Lung (tissue), 12 donors: ENCODE data around the gene ZDHHC3. TPM values are rescaled to one million over a fixed set of nuclear protein-coding genes. Genes with fewer than 3 reads are reported as not detected.
A peak's percentile ranks its signal among the peaks of the same experiment; 100 is the strongest.

Experiments
- ATAC-seq: fragments of 200-7000 bp; cut with Tn5 transposase; one replicate; pipeline ENCODE4 v1.9.1; 2020; ENCODE audit warnings: moderate number of reproducible peaks; ENCODE audit not compliant: insufficient read depth, low FRiP score
- DNase-seq, 3 donors: peaks; one replicate each; pipeline ENCODE4 v3.0.0-alpha.2; 2013 to 2017
- H3K27ac ChIP-seq, 2 donors: one replicate each; pipeline ENCODE4 v1.5.1; 2013; ENCODE audit warnings: mild to moderate bottlenecking in 2 of 2, moderate library complexity in 2 of 2, control low read depth in 1 of 2, inconsistent platforms in 1 of 2, low read depth in 1 of 2, low read length in 1 of 2
- H3K27me3 ChIP-seq, 3 donors: one replicate each; pipeline ENCODE4 v1.5.1; 2013; ENCODE audit warnings: low read length in 2 of 3; ENCODE audit not compliant: control insufficient read depth in 3 of 3, insufficient read depth in 3 of 3
- H3K36me3 ChIP-seq, 4 donors: one replicate each; pipeline ENCODE4 v1.5.1; 2013; ENCODE audit warnings: low read length in 4 of 4, mild to moderate bottlenecking in 1 of 4, moderate library complexity in 1 of 4; ENCODE audit not compliant: control insufficient read depth in 4 of 4, insufficient read depth in 4 of 4
- H3K4me1 ChIP-seq, 5 donors: one replicate each; pipeline ENCODE4 v1.5.1; 2013; ENCODE audit warnings: low read length in 5 of 5, mild to moderate bottlenecking in 2 of 5, moderate library complexity in 1 of 5; ENCODE audit not compliant: control insufficient read depth in 5 of 5, insufficient read depth in 5 of 5
- H3K4me3 ChIP-seq: one replicate; pipeline ENCODE4 v1.5.1; 2013; ENCODE audit warnings: mild to moderate bottlenecking, control low read depth, moderate library complexity
- H3K9ac ChIP-seq, 2 donors: one replicate each; pipeline ENCODE4 v1.5.1; 2013; ENCODE audit warnings: low read length in 2 of 2, control low read depth in 1 of 2; ENCODE audit not compliant: insufficient read depth in 1 of 2
- H3K9me3 ChIP-seq, 4 donors: one replicate each; pipeline ENCODE4 v1.5.1; 2013; ENCODE audit warnings: low read length in 3 of 4, mild to moderate bottlenecking in 1 of 4, moderate library complexity in 1 of 4; ENCODE audit not compliant: control insufficient read depth in 4 of 4, insufficient read depth in 3 of 4
- CTCF ChIP-seq: IDR thresholded peaks from 2 replicates; pipeline ENCODE4 v1.5.1; 2012; ENCODE audit warnings: mild to moderate bottlenecking; ENCODE audit errors: control extremely low read depth, extremely low read depth
- WGBS, 2 donors: extraction: QIAGEN DNeasy Blood & Tissue Kit; methylation state at CpG; one replicate each; pipeline ENCODE4 v1.1.7; 2013; 5-methylcytosine and 5-hydroxymethylcytosine counted together
- polyA plus RNA-seq, 2 donors: library from polyadenylated mRNA; stranded (reverse); fragments of 200-250 nt; gene quantifications; one replicate each; pipeline ENCODE4 v1.2.1, GENCODE V29; 2013
- total RNA-seq, 2 donors: library from RNA; depleted of rRNA in 1 of 2; stranded (reverse); fragments of >200 nt in 1 of 2; gene quantifications; one replicate each; pipeline ENCODE4 v1.2.1, GENCODE V29; 2014 to 2021
- donor health status: control.
- donor health status: control.
- donor health status: Bipolar disorder and iron deficiency.
- donor health status: healthy.
- donor health status: DM: yes; HTN: yes; CAD: no.

Gene ZDHHC3
- total and polyA plus RNA-seq, 4 donors, result 49.8 to 96.2 (median 78.0) TPM

DNA sequence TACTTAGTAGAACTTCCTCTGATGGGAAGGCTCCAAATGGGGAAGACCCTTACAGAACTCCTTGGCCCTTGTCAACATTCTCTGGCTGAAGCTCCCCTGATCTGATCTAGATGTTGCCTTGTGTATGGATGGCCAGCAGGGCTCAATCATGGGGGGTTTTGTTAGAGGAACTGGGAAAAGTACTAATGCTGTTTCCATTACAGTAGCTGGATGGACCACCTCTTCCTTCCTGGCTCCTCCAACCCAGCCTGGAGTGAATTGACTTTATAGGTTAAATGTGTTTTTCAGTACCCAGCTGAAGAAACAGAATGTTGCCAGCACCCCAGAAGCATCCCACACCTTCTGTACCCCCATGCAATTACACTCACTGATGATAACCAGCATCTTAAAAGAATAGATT lies 27.4 kb upstream of the ZDHHC3 start:
- ATAC-seq (no peak), DNase-seq (no peak)
- no peak overlapping the region for H3K9ac ChIP-seq
- peaks cover 10 to 49% (median 34%) of the 10 kb centered on the region in 4 donors for H3K36me3 ChIP-seq
- peak overlapping the region in 1 of 2 donors; percentile 15 for H3K27ac ChIP-seq
- H3K27me3 ChIP-seq, result no peaks in the 10 kb centered on the region
- H3K4me3 ChIP-seq, result no peak overlapping the region
- peaks cover 0 to 10% (median 1%) of the 10 kb centered on the region in 5 donors for H3K4me1 ChIP-seq
- H3K9me3 ChIP-seq, result no peaks in the 10 kb centered on the region
- no peak for TF ChIP-seq CTCF

DNA sequence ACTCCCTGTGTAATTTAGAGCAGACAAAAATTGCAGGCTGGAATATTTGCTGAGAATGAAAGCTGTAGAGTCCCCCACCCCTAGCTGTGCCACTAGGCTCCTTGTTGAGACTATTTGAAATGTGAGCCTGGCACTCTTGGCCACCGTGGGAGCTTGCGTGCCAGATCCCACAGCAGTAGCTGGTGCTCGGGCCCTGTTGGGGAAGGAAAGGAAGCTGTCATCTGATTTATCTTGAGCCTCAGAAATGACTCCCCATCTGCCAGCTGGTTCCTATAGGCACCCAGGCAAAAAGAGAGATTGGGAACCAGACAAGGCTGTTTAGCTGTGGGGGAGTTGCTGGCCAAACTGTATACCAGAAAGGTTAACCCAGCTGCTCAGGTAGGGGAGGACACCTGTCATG lies 26.7 kb upstream of the ZDHHC3 start:
- H3K9me3 ChIP-seq, result no peaks in the 10 kb centered on the region
- no peaks in the 10 kb centered on the region for H3K27me3 ChIP-seq
- ATAC-seq (no peak), DNase-seq (no peak)
- no peak for TF ChIP-seq CTCF
- H3K27ac ChIP-seq, result peak overlapping the region in 1 of 2 donors; percentile 46
- H3K9ac ChIP-seq, result no peak overlapping the region
- H3K4me1 ChIP-seq, result peaks cover 0 to 10% (median 1%) of the 10 kb centered on the region in 5 donors
- peaks cover 10 to 48% (median 34%) of the 10 kb centered on the region in 4 donors for H3K36me3 ChIP-seq
- H3K4me3 ChIP-seq, result no peak overlapping the region
- 57 to 66% methylated on average over 3 of the region's 3 CpGs for WGBS, 2 donors

- Histone ChIP-seq H3K4me1 (peaks cover 0 to 10% (median 1%) of the 10 kb centered on the region in 5 donors), H3K9me3 (no peaks in the 10 kb centered on the region), H3K9ac (no peak overlapping the region), H3K27me3 (no peaks in the 10 kb centered on the region), H3K27ac (no peak overlapping the region), H3K4me3 (no peak overlapping the region), H3K36me3 (peaks cover 12 to 50% (median 35%) of the 10 kb centered on the region in 4 donors)
- WGBS, 2 donors, result 73 to 91% methylated on average over 2 of the region's 2 CpGs
- ATAC-seq, result no peak
- no peak for TF ChIP-seq CTCF
- DNase-seq, result no peak
Observed at GRCh38 chr3:45002139-45002660, 26.2 kb upstream of the ZDHHC3 start.

DNA sequence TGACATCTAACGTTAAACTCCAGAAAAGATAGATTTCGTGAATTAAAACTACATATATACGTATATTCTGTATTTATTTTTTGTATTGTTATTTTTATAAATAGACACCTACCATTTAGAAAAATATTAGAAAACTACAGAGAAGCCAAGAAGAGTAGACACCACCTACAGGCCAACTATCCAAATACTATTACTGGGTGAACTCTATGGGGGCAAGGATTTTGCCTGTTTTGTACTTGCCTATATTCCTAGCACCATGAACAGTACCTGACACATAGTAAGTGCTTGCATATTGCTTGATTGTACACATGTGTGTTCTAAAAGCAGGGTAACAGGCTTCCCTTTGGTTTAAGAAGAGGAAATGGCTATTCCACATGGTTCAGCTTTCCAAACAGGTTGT lies 25.8 kb upstream of the ZDHHC3 start:
- no peak overlapping the region for H3K27ac ChIP-seq
- H3K36me3 ChIP-seq, result peaks cover 12 to 50% (median 34%) of the 10 kb centered on the region in 4 donors
- no peak for ATAC-seq
- peaks cover 0 to 10% (median 4%) of the 10 kb centered on the region in 5 donors for H3K4me1 ChIP-seq
- H3K27me3 ChIP-seq, result no peaks in the 10 kb centered on the region
- TF ChIP-seq CTCF, result no peak
- no peaks in the 10 kb centered on the region for H3K9me3 ChIP-seq
- no peak overlapping the region for H3K4me3 ChIP-seq
- no peak for DNase-seq
- no peak overlapping the region for H3K9ac ChIP-seq
- WGBS, 2 donors, result 97 to 99% methylated on average over 3 of the region's 3 CpGs
